Stomach (tissue), 4 donors: ENCODE measurements around the gene FLVCR2.

Experiments
- EP300 ChIP-seq: sonication (generic); formaldehyde crosslinking; IDR thresholded peaks from one replicate; pipeline ENCODE4 v1.6.1; 2017; ENCODE audit warnings: antibody characterized with exemption
- POLR2A ChIP-seq, 4 donors: fragments of 450-650 bp; IDR thresholded peaks; one replicate each; pipeline ENCODE4 v1.6.1; 2016; ENCODE audit warnings: antibody characterized with exemption in 4 of 4, control low read depth in 2 of 4, mild to moderate bottlenecking in 1 of 4, moderate library complexity in 1 of 4
- TF ChIP-seq, protein P1 (sequence below), 7 experiments: fragments of 450-650 bp in 4 of 7; fragments of 200-600 bp in 3 of 7; sonication (generic) in 3 of 7; IDR thresholded peaks; one replicate each; pipeline ENCODE4 v1.5.1; 2016 to 2019; ENCODE audit warnings: antibody characterized with exemption in 7 of 7, control low read depth in 2 of 7, mild to moderate bottlenecking in 1 of 7

DNA sequence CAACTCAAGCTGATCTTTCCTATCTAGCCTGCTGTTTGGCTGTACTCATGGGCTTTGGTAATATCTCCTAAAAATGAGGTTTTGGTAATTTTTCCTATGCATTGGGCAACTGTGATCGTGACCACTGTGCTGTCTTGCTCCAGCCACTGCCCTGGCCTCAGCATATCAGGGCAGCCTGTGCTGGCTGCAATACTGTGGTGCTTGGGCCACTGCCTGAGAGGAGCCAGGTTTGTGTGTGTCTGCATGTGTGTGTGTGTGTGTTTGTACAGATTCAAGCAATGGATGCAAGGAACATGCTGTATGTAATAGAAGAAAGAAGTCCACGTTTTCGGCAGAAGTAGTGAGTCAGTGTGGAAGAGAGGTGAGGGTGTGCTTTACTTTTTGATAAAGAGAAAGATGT, 69.2 kb downstream of the FLVCR2 start:
- TF ChIP-seq, protein P1, sequence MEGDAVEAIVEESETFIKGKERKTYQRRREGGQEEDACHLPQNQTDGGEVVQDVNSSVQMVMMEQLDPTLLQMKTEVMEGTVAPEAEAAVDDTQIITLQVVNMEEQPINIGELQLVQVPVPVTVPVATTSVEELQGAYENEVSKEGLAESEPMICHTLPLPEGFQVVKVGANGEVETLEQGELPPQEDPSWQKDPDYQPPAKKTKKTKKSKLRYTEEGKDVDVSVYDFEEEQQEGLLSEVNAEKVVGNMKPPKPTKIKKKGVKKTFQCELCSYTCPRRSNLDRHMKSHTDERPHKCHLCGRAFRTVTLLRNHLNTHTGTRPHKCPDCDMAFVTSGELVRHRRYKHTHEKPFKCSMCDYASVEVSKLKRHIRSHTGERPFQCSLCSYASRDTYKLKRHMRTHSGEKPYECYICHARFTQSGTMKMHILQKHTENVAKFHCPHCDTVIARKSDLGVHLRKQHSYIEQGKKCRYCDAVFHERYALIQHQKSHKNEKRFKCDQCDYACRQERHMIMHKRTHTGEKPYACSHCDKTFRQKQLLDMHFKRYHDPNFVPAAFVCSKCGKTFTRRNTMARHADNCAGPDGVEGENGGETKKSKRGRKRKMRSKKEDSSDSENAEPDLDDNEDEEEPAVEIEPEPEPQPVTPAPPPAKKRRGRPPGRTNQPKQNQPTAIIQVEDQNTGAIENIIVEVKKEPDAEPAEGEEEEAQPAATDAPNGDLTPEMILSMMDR (IDR thresholded peaks at IDR 0.05), result no peak
- TF ChIP-seq EP300 (no peak), POLR2A (IDR thresholded peaks at IDR 0.05) (no peak)
